SKM-1 treated with dmso at 0.1 percent for 144 hours (cell line): Measurements from ENCODE around the gene GAK.

Source experiments
- DNase-seq: peaks from one replicate; lab custom pipeline; 2025; ENCODE audit not compliant: unreplicated experiment; lab: John Stamatoyannopoulos, UW

The GAK gene

DNA sequence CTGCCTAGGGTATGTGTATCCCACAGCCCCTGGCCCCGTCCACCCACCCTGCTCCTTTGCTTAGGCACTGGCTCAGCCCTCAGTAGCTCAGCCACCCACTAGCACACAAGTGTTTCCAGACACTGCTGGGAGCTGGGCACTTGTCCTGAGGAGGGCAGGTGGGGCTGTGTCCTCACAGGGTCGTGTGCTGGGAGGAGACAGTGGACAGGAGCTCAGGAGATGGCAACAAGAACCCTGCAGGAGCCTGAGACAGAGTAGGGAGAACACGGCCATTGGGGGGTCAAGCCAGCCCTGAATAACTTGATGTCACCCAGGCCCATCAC lies 100.7 kb downstream of the GAK start:
- no peak for DNase-seq

- DNase-seq = no peak
Observed at GRCh38 chr4:830601-831482, 101.3 kb downstream of the GAK start.

- no peak for DNase-seq
Observed at GRCh38 chr4:829761-830600, 102.1 kb downstream of the GAK start.

DNA sequence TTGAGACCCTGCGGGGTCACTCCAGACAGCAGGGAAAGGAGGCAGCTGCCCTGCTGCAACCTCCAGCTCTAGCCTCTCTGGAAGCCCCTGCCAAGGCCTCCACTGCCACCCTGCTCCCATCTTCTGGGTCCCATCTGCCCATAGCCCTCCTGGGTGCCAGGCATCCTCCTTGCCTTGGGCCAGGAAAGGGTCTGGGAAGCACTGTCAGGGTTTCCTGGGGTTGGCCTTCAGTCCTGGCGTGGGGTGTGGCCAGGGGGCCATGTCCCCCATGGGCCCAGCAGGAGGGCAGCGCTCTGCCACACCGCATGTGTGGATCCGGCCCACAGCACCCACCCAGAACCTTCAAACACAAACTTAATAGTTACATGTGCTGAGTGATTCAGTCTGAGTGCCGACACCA lies 102.8 kb downstream of the GAK start:
- no peak for DNase-seq

- no peak for DNase-seq
Observed at GRCh38 chr4:828641-829271, 103.4 kb downstream of the GAK start.

- DNase-seq = no peak
Observed at GRCh38 chr4:827209-828081, 104.7 kb downstream of the GAK start.

DNA sequence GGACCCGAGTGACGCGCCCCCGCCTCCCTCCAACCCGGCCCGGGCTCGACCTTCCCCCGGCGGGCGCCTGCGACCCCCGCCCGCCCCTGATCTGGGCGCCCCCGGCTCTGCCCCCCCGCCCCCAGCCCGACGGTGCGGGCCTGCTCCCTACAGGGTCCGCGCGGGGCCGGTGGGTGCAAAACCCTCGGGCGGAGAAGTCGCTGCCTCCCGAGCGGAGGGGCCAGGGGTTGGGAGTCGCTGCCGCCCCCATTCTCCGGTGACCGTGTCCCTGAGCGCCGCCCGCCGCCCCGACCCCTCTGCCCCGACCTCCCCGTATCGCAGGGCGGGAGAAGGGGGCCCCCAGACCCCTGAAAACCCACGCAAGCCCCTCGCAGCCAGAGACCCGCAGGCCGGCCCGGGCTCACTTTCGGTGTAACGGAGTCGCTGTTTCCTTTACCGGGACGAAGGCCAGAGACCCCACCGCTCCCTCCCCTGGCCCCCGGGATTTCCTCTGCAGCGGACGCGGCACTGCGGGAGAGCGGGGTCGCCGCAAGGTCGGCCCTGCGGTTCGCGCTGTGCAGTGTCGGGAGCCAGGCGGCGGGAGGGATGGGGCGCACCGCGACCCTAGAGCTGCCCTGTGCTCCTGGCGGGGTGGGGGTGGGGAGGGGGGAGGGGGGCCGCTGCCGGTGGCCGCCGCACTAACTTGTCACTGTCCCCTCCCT lies 105.5 kb downstream of the GAK start:
- no peak for DNase-seq

DNA sequence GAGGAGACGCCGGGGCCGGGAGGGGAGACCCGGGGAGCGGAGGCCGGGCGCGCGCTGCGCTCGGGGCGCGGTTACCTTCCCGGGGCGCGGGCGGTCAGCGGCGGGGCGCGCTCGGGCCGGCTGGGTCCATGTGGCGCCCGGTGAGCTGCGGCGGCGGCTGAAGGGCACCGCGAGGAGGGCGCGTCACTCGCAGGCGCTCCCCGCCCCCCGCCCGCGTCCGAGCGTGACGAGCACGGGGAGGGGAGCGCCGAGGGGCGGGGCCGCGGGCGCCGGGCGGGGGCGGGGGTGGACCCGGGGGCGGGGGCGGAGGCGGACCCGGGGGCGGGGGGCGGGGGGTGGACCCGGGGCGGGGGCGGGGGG lies 106.2 kb downstream of the GAK start, which contains the start of gene CPLX1:
Gene CPLX1 (minus strand): TSS at position 159 of the 360 bp plus-strand sequence. CDS start 1,607 bp downstream, outside the sequence.
- DNase-seq = no peak

- no peak for DNase-seq
Observed at GRCh38 chr4:825063-825970, 106.8 kb downstream of the GAK start.

- DNase-seq = no peak
Observed at GRCh38 chr4:824461-825062, 107.6 kb downstream of the GAK start.

- no peak for DNase-seq
Observed at GRCh38 chr4:823761-824460, 108.2 kb downstream of the GAK start.

- no peak for DNase-seq
Observed at GRCh38 chr4:823176-823760, 108.8 kb downstream of the GAK start.

- no peak for DNase-seq
Observed at GRCh38 chr4:822361-823175, 109.5 kb downstream of the GAK start.

GRCh38 chr4:821631-822030 lies 110.5 kb downstream of the GAK start:
- DNase-seq = no peak

DNA sequence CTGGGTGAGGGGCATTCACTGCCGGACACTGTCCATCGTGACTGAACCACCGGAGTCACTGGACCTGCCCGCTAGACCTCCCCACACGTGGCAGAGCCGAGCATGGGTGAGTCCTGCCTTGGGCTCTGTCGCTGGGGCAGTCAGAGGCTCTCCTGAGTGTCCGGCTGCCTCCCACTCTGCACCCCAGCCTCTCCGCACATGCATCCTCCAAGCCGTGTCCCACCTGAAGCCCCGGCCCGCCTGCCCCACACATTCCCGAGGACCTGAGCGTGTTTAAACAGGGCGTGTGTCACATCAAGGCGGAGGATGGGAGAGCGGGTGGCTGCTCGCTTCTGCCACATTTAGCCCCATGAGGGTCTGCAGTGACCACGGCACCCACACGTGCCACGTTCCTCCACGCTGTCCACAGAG lies 110.9 kb downstream of the GAK start:
- no peak for DNase-seq

DNA sequence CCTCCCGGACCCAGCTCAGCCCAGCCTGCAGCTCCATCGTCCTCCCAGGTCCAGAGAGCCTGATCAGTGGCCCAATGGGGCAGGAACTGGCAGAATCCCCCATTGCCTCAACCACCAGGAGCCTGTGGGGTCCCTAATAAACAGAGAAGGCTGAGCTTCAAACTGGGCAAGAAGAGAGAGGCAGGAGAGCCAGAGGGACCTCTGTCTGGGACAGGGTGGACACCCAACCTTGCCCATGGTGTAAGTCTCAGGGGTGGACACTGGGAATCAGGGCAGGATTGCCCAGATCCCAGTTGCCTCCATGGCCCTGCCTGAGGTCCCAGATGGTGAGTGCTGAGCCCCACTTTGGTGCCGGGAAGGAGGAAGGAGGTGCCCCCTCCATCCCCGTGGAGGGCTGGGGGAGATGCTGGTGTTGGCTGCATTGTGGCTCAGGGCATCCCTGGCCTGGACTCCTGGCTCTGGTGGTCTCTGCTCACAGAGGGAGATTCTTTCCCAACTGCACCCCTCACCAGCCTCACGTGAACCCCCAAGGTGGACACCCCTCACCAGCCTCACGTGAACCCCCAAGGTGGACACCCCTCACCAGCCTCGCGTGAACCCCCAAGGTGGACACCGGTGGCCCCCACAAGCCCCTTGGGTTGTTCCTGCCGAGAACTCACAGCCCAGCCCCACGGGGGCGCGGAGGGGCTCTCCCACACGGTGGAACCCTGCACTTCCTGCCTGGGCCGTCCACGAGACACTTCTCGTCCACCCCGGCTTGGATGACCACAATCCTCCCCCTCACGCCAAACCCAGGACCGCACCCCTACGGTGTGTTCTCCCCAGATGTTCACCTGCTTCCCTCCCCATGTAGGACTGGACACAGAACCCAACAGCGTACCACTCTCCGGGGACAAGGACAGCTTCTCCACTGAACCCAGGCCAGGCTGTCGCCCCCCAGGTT lies 111.6 kb downstream of the GAK start:
- no peak for DNase-seq
